Endothelial cell of umbilical vein (primary cell): ENCODE results near the gene ADAP1. TPM values are rescaled to one million over a fixed set of nuclear protein-coding genes. Genes with fewer than 3 reads are reported as not detected.

Source experiments
- BruUV-seq: library from RNA; stranded (reverse); fragments of 400-500 nt; replicated peaks from 2 replicates; lab custom pipeline; 2021; lab: Mats Ljungman, UMichigan
- CTCF ChIA-PET: fragments of 300-600, 350-600 bp; sonication (Branson Sonifier 250); formaldehyde crosslinking; loops from one replicate; lab custom pipeline; 2021; ENCODE audit warnings: antibody characterized with exemption, inconsistent platforms; lab: Charles Lee
- POLR2A ChIA-PET: fragments of 300-600, 350-600 bp; sonication (Branson Sonifier 250); formaldehyde crosslinking; loops from one replicate; lab custom pipeline; 2021; ENCODE audit warnings: antibody characterized with exemption, inconsistent platforms; lab: Charles Lee
- DNase-seq: peaks from one replicate; pipeline ENCODE4 v3.0.0-alpha.2; 2011; ENCODE audit warnings: low read depth, low spot score
- FAIRE-seq: peaks from 2 replicates; lab custom pipeline; 2011; peaks lifted over from hg19 to GRCh38; lab: Jason Lieb, UNC
- H2AFZ ChIP-seq: 2 replicates; pipeline ENCODE4 v1.6.0; 2012; ENCODE audit warnings: low read depth, low read length, control low read depth, inconsistent platforms
- H3K27ac ChIP-seq: 2 replicates; pipeline ENCODE4 v1.5.1; 2011; ENCODE audit warnings: low read depth, mild to moderate bottlenecking, control low read depth, low read length, moderate library complexity; ENCODE audit not compliant: insufficient read depth
- H3K27me3 ChIP-seq, 2 experiments: 2 replicates each; pipeline versions ENCODE4 v1.6.0 to v1.6.1; 2011; ENCODE audit warnings: low read length in 2 of 2, mixed read lengths in 1 of 2; ENCODE audit not compliant: control insufficient read depth in 2 of 2, insufficient read depth in 2 of 2
- H3K36me3 ChIP-seq, 2 experiments: 2 replicates in 1 of 2; 3 replicates in 1 of 2; pipeline ENCODE4 v1.5.1; 2011; ENCODE audit warnings: low read length in 2 of 2, mild to moderate bottlenecking in 1 of 2, moderate library complexity in 1 of 2; ENCODE audit not compliant: control insufficient read depth in 2 of 2, insufficient read depth in 2 of 2; ENCODE audit errors: extremely low read depth in 1 of 2
- H3K4me1 ChIP-seq: 3 replicates; pipeline ENCODE4 v1.5.1; 2011; ENCODE audit warnings: mild to moderate bottlenecking, low read length; ENCODE audit not compliant: control insufficient read depth, insufficient read depth; ENCODE audit errors: extremely low read depth
- H3K4me2 ChIP-seq: 2 replicates; pipeline ENCODE4 v1.6.1; 2011; ENCODE audit warnings: low read length, control low read depth, mixed read lengths; ENCODE audit not compliant: insufficient read depth
- H3K4me3 ChIP-seq, 3 experiments: fragments of 200-600 bp in 1 of 3; sonication (generic), shearing (Covaris generic) in 1 of 3; replicated peaks in 1 of 3; 2 replicates each; pipeline ENCODE4 v1.5.1; 2011 to 2016; ENCODE audit warnings: control low read depth in 3 of 3, low read length in 3 of 3, mild to moderate bottlenecking in 2 of 3, inconsistent platforms in 1 of 3, low read depth in 1 of 3, moderate library complexity in 1 of 3; ENCODE audit not compliant: insufficient read depth in 1 of 3
- H3K79me2 ChIP-seq: 2 replicates; pipeline ENCODE4 v1.6.0; 2012; ENCODE audit warnings: low read length, inconsistent platforms; ENCODE audit not compliant: control insufficient read depth, insufficient read depth
- H3K9ac ChIP-seq: replicated peaks from 2 replicates; pipeline ENCODE3; 2011; ENCODE audit warnings: low read length, control low read depth; ENCODE audit not compliant: insufficient read depth; ENCODE audit errors: extremely low read depth
- H3K9me1 ChIP-seq: replicated peaks from 3 replicates; pipeline ENCODE4 v1.6.0; 2011; ENCODE audit warnings: mild to moderate bottlenecking, low read length; ENCODE audit not compliant: control insufficient read depth, insufficient read depth; ENCODE audit errors: extremely low read depth
- H3K9me3 ChIP-seq: replicated peaks from 2 replicates; pipeline ENCODE4 v1.5.1; 2012; ENCODE audit warnings: low read length, inconsistent platforms; ENCODE audit not compliant: control insufficient read depth, insufficient read depth
- H4K20me1 ChIP-seq: replicated peaks from 2 replicates; pipeline ENCODE3; 2011; ENCODE audit warnings: mild to moderate bottlenecking, low read length; ENCODE audit not compliant: control insufficient read depth, insufficient read depth; ENCODE audit errors: extremely low read depth
- CTCF ChIP-seq, 2 donors: IDR thresholded peaks; 1 replicate in 1 of 2; 2 replicates in 1 of 2; pipeline ENCODE4 v1.5.1; 2011; ENCODE audit warnings: low read length in 2 of 2, mild to moderate bottlenecking in 2 of 2, moderate library complexity in 2 of 2, control low read depth in 1 of 2, inconsistent platforms in 1 of 2, low read depth in 1 of 2; ENCODE audit not compliant: insufficient read depth in 1 of 2; ENCODE audit errors: extremely low read depth in 1 of 2
- EZH2 ChIP-seq: IDR thresholded peaks from 2 replicates; pipeline ENCODE4 v1.6.1; 2012; ENCODE audit warnings: borderline replicate concordance, low read depth, mild to moderate bottlenecking, moderate library complexity, low read length, inconsistent platforms; ENCODE audit not compliant: severe bottlenecking
- FOS ChIP-seq: IDR thresholded peaks from 2 replicates; pipeline ENCODE4 v1.6.1; 2011; ENCODE audit warnings: mild to moderate bottlenecking, low read length, moderate library complexity, borderline replicate concordance; ENCODE audit not compliant: insufficient read depth
- GATA2 ChIP-seq: IDR thresholded peaks from 2 replicates; pipeline ENCODE4 v1.7.0; 2011; ENCODE audit warnings: low read depth, mild to moderate bottlenecking, moderate library complexity, mixed read lengths, low read length; ENCODE audit not compliant: insufficient read length, insufficient read depth
- JUN ChIP-seq: IDR thresholded peaks from 2 replicates; pipeline ENCODE4 v1.6.1; 2011; ENCODE audit warnings: borderline replicate concordance, low read depth; ENCODE audit not compliant: insufficient read length, insufficient read depth
- MAX ChIP-seq: IDR thresholded peaks from 2 replicates; pipeline ENCODE4 v1.6.1; 2011; ENCODE audit not compliant: insufficient read depth, insufficient read length
- MYC ChIP-seq: IDR thresholded peaks from one replicate; pipeline ENCODE4 v1.6.1; 2011; ENCODE audit warnings: mild to moderate bottlenecking, low read depth, low read length
- POLR2A ChIP-seq: IDR thresholded peaks from 2 replicates; pipeline ENCODE4 v1.6.1; 2012; ENCODE audit warnings: low read depth, mild to moderate bottlenecking, control low read depth, low read length
- POLR2AphosphoS5 ChIP-seq: IDR thresholded peaks from 2 replicates; pipeline ENCODE4 v1.6.1; 2012; ENCODE audit warnings: low read depth, mild to moderate bottlenecking, control low read depth, low read length, moderate library complexity; ENCODE audit not compliant: insufficient read depth
- dilution Hi-C: fragments of 300-500 bp; cut with MboI; formaldehyde crosslinking; loops from one replicate; pipeline ENCODE4 v1.15.0; 2019; ENCODE audit warnings: low sequenced_read_pairs; ENCODE audit not compliant: extremely low pct_ligation_motif_present
- intact Hi-C: fragments of 100-400 bp; cut with micrococcal nuclease; formaldehyde crosslinking; loops from one replicate; pipeline ENCODE4 v1.10.0; 2022
- polyA plus RNA-seq, 4 experiments: library from polyadenylated mRNA; depleted of rRNA in 3 of 4; stranded (reverse) in 3 of 4; unstranded in 1 of 4; fragments of >200 nt; gene quantifications; 2 replicates each; pipeline versions ENCODE4 v1.2.1 to v1.2.3, GENCODE V29; 2011 to 2012; ENCODE audit warnings: missing spikeins in 1 of 4
- total RNA-seq: library from RNA; stranded (reverse); gene quantifications from 2 replicates; pipeline ENCODE4 v1.2.3, GENCODE V29; 2021

The ADAP1 gene
- total and polyA plus RNA-seq, 2 donors (not counting 3 experiments of a cell fraction or from before 2014, with no cell fraction given), result 0.49 to 0.58 TPM

GRCh38 chr7:897086-897485 is 57.4 kb downstream of the ADAP1 start:
- Histone ChIP-seq H4K20me1 (no peaks in the 10 kb centered on the region), H3K9me1 (no peaks in the 10 kb centered on the region), H3K27me3 (no peaks in the 10 kb centered on the region), H3K4me2 (no peak overlapping the region), H3K27ac (no peak overlapping the region), H3K36me3 (peaks cover 4 to 31% of the 10 kb centered on the region in 2 experiments), H3K9ac (no peak overlapping the region), H3K79me2 (no peaks in the 10 kb centered on the region), H3K4me3 (no peak overlapping the region), H3K9me3 (no peaks in the 10 kb centered on the region), H2AFZ (no peak overlapping the region), H3K4me1 (peaks cover 6% of the 10 kb centered on the region)
- dilution Hi-C loops (no loop called here), intact Hi-C loops (no loop called here)
- no TSS peak for BruUV-seq
- DNase-seq (no peak), FAIRE-seq (no peak)
- TF ChIP-seq EZH2 (no peak), POLR2AphosphoS5 (no peak), MAX (no peak), POLR2A (no peak), FOS (no peak), MYC (no peak), CTCF (IDR thresholded peaks at IDR 0.05; ENCODE audit: extremely low read depth in 1 of 2, insufficient read depth in 1 of 2, low read depth in 1 of 2, low read length in 2 of 2) (no peak), JUN (no peak), GATA2 (no peak)
- POLR2A ChIA-PET, result no interaction called here
- CTCF ChIA-PET, result interaction anchor here (1.7 kb wide), 1 partner anchor 20 kb away, joined by 4 read pairs; the partner anchor contains the start of gene GET4
